ENCODE data around the gene ASZ1. TPM values are rescaled to one million over a fixed set of nuclear protein-coding genes. Genes with fewer than 3 reads are reported as not detected.

Gene ASZ1
- total and polyA plus RNA-seq, 7 donors: not detected

- Histone ChIP-seq H3K4me1 (no peaks in the 10 kb centered on the region), H3K27me3 (ENCODE audit: insufficient read depth in 3 of 3, low read length in 2 of 3) (no peaks in the 10 kb centered on the region)
Measured at GRCh38 chr7:117385363-117386109, 41.8 kb downstream of the ASZ1 start.

DNA sequence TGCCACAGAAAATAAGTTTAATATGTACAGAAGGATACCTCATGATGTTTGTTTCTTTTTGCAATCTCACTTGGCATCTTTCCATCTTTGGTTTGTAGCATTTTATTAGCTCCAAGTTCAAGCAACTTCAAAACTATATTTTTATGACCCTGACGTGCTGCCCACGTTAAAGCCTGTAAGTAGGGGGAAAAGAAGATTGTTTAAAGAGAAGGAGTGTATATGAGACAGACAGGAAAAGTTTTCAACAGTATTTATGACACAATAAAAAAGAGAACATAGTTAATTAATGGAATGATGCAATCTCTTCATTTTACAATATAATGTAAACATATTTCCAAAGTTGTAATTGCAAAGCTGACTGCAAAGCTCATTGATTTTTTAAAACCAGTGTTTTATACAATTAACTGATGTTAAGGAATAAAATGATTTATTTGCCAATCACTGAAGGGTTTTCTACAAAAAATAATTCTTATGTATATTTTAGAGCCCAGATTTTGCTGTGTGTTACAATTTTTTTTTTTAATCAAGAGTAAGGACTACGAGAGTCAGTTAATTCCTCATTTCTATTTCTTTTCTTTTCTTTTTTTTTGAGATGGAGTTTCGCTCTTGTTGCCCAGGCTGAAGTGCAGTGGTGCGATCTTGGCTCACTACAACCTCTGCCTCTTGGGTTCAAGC is 42.5 kb downstream of the ASZ1 start:
- TF ChIP-seq CTCF (IDR thresholded peaks at IDR 0.05): no peak
- DNase-seq (no peak), ATAC-seq (no peak)
- Histone ChIP-seq H3K36me3 (ENCODE audit: insufficient read depth in 1 of 2, low read depth in 1 of 2) (no peaks in the 10 kb centered on the region), H3K27me3 (ENCODE audit: insufficient read depth in 3 of 3, low read length in 2 of 3) (no peaks in the 10 kb centered on the region), H3K9me3 (no peaks in the 10 kb centered on the region), H3K4me1 (no peaks in the 10 kb centered on the region), H3K4me3 (no peak overlapping the region), H3K27ac (no peak overlapping the region)
- intact Hi-C loops (cut with DNase I): no loop called here
- 53 to 57% (median 55%) methylated on average over 5 of the region's 5 CpGs for whole genome bisulfite sequencing, 3 donors

More at GRCh38 chr7:117385363-117386109, 41.8 kb downstream of the ASZ1 start:
- H3K27ac ChIP-seq: no peak overlapping the region
- peak; percentile 15 for TF ChIP-seq CTCF (IDR thresholded peaks at IDR 0.05)
- no peaks in the 10 kb centered on the region for H3K9me3 ChIP-seq
- no peaks in the 10 kb centered on the region for H3K36me3 ChIP-seq (ENCODE audit: insufficient read depth in 1 of 2, low read depth in 1 of 2)
- DNase-seq: no peak
- no peak for ATAC-seq
- no peak overlapping the region for H3K4me3 ChIP-seq
- WGBS, 3 donors: 35 to 43% (median 41%) methylated on average over 6 of the region's 6 CpGs
- intact Hi-C loops (cut with DNase I): no loop called here

DNA sequence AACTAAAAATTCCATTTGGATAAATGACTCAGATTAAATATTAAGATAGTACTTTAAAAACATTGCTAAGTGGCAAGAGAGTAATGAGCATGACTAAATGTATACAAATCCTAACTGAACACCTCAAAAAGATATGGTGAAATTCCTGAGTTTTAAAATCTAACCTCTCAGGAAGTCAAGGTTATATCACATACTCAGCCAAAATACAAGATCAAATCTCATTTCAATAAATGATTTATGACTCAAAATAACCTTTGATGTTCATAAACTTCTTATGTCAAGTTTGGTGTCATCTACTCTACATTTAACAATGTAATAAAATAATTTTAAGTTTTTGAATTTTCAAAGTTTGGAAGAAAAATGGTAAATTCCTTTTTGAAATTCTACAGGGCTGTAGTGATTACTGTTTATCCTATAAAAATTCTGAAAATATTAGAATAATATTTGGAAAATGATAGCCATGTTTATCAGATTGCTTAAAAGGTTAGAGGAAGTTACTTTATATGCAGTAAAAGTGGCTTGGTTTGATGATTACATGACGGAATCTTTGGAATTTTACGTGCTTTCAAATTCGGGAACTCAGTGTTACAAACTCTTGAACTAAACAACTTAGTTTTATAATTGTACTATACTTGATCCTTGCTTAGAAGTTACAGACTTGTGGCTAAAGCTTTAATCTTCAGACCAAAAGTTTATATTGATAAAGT is 43.7 kb downstream of the ASZ1 start:
- H3K4me3 ChIP-seq: no peak overlapping the region
- no peaks in the 10 kb centered on the region for H3K27me3 ChIP-seq (ENCODE audit: insufficient read depth in 3 of 3, low read length in 2 of 3)
- no peaks in the 10 kb centered on the region for H3K9me3 ChIP-seq
- ATAC-seq (no peak), DNase-seq (no peak)
- no peak for TF ChIP-seq CTCF (IDR thresholded peaks at IDR 0.05)
- WGBS, 3 donors: 55 to 65% (median 58%) methylated on average over 3 of the region's 3 CpGs
- H3K4me1 ChIP-seq: no peaks in the 10 kb centered on the region
- no peak overlapping the region for H3K27ac ChIP-seq
- intact Hi-C loops (cut with DNase I): no loop called here
- H3K36me3 ChIP-seq (ENCODE audit: insufficient read depth in 1 of 2, low read depth in 1 of 2): no peaks in the 10 kb centered on the region

DNA sequence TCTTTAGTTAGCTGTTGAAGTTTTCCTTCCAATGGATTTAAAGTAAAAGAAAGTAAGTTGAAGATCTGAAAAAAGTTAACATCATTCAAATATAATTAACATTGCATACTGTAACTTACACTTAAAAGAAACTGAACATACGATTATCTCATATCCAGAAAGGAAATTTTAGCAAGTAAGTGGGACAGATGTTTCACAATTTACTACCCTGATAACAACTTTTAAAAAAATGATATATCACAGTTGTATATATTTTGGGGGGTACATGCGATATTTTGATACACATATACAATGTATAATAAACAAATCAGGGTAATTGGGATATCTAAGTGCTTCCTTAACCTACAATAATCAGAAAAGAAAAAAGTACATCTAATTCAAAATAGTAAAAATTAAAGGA is 44.2 kb downstream of the ASZ1 start:
- 74 to 83% (median 75%) methylated on average over 2 of the region's 2 CpGs for WGBS, 3 donors
- no peak for ATAC-seq
- TF ChIP-seq CTCF (IDR thresholded peaks at IDR 0.05): no peak
- intact Hi-C loops (cut with DNase I): no loop called here
- no peak overlapping the region for H3K27ac ChIP-seq
- H3K36me3 ChIP-seq (ENCODE audit: insufficient read depth in 1 of 2, low read depth in 1 of 2): no peaks in the 10 kb centered on the region
- no peak for DNase-seq
- H3K4me3 ChIP-seq: no peak overlapping the region
- no peaks in the 10 kb centered on the region for H3K27me3 ChIP-seq (ENCODE audit: insufficient read depth in 3 of 3, low read length in 2 of 3)
- H3K9me3 ChIP-seq: no peaks in the 10 kb centered on the region
- H3K4me1 ChIP-seq: no peaks in the 10 kb centered on the region
